Measurements from ENCODE around the gene OSBP2.
"Not testable (repeated sequence)": the region's sequence is repeated elsewhere in the genome, so short reads cannot be mapped to it uniquely, and the experiment has no call there.

OSBP2 gene

GRCh38 chr22:30718938-30719337, 24.3 kb downstream of the OSBP2 start:
- DNase-seq: no peak

GRCh38 chr22:30720263-30720837, 25.7 kb downstream of the OSBP2 start:
- no peak for DNase-seq

- no peak for DNase-seq
Measured at GRCh38 chr22:30721741-30722140, 27.1 kb downstream of the OSBP2 start.

GRCh38 chr22:30728826-30729225, 34.2 kb downstream of the OSBP2 start:
- DNase-seq: no peak

GRCh38 chr22:30731658-30732057, 37.0 kb downstream of the OSBP2 start:
- no peak for DNase-seq

- DNase-seq: no peak
Measured at GRCh38 chr22:30732426-30732825, 37.8 kb downstream of the OSBP2 start.

DNA sequence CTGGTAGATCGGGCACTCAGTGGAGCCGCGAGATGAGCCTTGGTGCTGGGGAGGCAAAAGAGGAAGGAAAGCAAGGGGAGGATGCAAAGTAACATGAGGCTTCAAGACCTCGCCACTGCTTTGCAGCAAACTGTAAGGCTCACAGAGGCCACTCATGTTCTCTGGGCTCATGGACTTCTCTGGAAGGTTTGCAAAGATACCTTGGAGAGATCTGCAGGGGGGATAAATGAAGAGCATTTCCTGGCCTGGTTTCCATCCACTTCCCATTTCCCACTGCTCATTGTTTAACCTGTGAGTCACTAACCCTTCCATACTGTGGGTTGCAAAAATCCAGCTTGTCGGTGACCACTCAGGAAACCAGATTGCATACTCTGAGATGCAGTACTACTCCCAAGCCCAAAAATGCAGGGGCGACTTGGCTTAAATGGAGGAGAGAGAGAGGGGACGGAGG, 38.5 kb downstream of the OSBP2 start:
- no peak for DNase-seq

DNA sequence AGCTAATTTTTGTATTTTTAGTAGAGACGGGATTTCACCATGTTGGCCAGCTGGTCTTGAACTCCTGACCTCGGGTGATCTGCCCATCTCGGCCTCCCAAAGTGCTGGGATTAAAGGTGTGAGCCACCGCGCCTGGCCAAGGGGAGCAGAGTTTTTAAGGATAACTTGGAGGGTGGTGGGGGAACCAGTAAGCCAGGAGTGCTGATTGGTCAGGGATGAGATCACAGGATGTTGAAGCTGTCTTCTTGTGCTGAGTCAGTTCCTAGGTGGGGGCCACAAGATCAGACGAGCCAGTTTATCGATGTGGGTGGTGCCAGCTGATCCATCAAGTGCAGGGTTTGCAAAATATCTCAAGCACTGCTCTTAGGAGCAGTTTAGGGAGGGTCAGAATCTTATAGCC, 45.3 kb downstream of the OSBP2 start:
- DNase-seq: not testable (repeated sequence)

- not testable (repeated sequence) for DNase-seq
Measured at GRCh38 chr22:30740511-30740910, 45.8 kb downstream of the OSBP2 start.

DNA sequence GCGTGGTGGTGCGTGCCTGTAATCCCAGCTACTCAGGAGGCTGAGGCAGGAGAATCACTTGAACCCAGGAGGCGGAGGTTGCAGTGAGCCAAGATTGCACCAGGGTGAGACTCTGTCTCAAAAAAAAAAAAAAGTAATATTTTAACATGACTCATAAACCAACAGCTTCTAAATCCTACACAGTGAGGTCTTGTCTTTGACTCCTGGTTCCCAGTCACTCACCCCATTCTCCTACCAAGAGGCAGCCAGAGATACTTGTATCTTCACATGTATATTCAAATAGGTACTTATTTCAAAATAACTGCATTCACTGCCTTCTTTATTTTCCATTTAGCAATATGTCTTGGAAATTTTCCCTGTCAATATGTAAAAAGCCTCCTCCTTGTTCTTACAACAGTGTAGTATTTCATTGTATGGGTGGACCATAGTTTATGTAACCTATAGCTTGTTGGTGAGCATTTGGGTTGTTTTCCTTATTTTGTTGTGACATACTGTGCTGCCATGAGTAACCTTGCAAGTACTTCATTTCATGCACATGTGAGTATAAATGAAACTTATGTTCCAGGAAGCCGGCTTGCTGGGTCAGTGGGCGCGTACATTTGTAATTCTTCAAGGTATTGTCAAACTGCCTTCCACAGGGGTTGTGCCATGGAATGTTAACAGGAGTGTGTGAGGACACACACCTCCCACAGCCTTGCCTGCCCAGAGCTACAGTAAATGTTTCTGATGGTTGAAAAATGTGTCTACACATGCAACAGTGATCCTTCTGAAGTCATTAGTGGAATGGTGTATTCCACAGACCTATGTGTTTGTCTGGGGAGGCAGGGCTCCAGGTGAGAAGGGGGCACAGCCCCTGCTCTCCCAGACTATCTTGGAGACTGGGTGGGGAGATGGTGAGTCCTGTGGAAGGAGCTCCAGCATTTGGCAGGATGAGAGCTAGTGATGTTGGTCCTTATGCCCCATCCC, 47.9 kb downstream of the OSBP2 start:
- no peak for DNase-seq

GRCh38 chr22:30743257-30744020, 48.8 kb downstream of the OSBP2 start:
- no peak for DNase-seq

DNA sequence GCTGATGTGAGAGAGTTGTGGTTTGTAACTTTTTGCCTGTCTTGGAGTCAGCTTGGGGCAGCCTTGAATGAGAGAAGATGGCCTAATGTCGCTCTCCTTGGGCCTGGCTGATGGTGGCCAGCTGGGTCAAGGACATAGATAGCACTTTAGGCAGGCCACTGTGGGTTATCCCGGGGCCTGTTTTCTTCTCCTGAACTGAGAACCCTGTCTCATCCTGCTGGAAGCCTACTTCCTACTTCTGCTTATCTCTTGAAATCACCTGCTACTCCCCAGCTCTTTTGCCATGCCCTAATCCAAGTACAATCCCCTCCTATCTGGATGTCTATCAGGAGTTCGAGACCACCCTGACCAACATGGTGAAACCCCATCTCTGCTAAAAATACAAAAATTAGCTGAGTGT, 49.5 kb downstream of the OSBP2 start:
- DNase-seq: no peak

GRCh38 chr22:30747493-30747892, 52.8 kb downstream of the OSBP2 start:
- no peak for DNase-seq

- DNase-seq: no peak
Measured at GRCh38 chr22:30749272-30749671, 54.6 kb downstream of the OSBP2 start.

DNA sequence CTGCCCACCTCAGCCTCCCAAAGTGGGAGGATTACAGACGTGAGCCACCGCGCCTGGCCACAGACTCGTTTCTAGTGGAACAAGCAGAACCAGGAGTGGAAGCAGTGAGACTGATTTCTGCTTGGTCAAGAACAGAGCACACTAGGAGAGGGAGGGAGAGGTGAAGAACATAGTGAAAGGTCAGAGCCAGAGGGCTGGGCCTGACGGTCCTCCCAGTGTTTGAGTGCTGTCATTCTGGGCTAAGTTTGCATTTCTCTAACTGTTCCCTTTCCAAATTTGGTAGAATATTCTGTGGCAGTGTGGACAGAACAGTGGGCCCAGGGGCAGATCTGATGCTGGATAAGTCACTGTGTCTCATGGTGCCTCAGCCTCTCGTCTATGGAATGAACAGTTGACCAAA, 55.2 kb downstream of the OSBP2 start:
- DNase-seq: no peak

DNA sequence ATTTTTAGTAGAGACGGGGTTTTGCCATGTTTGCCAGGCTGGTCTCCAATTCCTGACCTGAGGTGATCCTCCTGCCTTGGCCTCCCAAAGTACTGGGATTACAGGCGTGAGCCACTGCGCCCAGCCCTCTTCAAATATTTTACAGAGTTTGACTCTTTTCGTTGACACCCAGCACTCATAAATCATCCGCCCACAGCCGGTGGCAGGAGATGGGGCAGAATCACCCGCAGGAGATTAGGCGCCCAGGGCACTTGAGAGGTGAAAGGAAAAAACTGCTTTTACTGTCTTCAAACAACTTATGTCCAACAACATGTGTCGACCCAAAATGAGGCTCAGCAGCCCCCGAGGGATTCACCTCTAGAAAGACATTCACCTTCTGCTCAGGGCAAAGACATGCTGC, 56.9 kb downstream of the OSBP2 start:
- DNase-seq: no peak

DNA sequence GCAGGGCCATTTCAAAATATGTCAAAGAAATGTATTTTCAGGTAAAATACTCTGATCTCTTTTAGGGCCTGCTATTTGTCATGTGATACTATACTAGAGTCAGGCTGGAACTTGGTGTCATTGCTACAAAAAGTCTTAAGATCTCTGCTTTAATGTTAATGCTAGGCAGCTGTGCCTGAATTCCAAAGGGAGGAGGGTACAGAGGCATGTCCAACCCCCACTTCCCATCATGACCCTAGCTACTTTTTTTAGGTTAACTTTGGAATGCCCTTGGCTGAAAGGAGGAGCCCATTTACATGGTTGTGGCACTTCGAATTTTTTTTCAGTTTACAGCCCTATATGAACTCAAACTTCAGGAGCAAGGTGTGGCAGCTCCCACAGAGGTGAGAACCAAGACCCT, 58.1 kb downstream of the OSBP2 start:
- no peak for DNase-seq

DNA sequence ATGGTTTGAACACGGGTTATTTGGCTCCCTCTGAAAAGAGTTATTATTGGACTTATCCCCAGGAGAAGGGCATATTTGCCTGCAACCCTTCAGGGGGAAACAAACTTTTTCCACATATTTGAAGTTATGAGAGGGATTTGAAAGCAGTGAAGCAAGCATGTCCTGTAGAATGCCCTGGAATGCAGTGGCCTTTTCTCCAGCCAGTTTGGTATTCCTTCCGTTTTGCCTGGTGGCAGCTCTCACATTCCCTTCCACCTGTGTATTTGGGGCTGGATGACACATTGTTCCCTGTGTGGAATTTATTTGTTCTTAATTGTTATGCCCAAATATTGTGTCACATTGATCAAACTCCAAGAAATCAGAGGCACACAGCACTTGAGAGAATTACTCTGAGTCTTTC, 59.0 kb downstream of the OSBP2 start:
- DNase-seq: no peak

GRCh38 chr22:30754521-30754920, 59.8 kb downstream of the OSBP2 start:
- DNase-seq: no peak

DNA sequence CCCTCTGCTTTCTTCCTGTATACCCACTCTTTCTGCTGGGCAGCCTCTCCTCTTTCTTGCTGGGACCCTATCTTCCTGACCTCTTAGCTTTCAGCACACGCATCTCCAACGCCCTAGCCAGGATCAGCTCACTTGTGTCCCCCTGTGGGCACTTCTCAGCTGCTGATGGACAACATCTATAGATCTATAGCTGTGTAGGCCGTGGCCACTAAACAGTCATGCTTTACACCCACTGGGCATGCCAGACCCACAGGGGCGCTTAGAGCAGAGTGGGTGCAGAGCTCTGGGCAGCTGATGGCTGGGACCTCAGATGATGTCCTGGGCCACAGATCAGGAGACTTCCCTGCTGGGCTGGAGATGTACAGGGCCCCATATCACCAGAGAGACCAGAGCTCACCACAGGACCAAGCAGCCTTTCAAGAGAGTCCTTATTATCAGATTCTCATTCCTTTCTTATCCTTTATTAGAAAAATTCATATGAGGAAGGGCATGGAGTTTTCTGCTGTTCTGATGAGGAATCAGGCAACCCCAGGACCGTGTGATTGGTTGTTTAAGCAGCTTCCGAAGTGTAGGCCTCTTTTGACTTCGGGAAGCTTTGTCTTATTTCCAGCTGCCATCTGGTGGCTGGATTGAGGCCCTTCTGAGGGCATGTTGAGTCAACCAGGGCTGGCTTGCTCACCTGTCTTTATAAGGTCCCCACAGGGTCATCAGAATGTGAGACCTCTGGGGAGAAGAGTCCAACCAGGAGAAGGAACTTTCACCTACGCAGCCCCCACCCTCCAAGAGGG, 60.5 kb downstream of the OSBP2 start:
- no peak for DNase-seq

GRCh38 chr22:30755759-30756124, 61.1 kb downstream of the OSBP2 start:
- DNase-seq: no peak

GRCh38 chr22:30763815-30764673, 69.4 kb downstream of the OSBP2 start:
- DNase-seq: no peak
